ENCODE measurements around the gene ATP13A3. TPM values are rescaled to one million over a fixed set of nuclear protein-coding genes. Genes with fewer than 3 reads are reported as not detected.

The ATP13A3 gene
- total RNA-seq, 1 donor from 2014 or later = 60.2 TPM

- no peaks in the 10 kb centered on the region for H3K36me3 Mint-ChIP-seq
- DNase-seq (ENCODE audit: low spot score in 2 of 2, unreplicated experiment in 2 of 2) = no peak
- peak overlapping the region; percentile 50 for H3K4me3 Mint-ChIP-seq
- no peak for TF ChIP-seq CTCF (IDR thresholded peaks at IDR 0.05; ENCODE audit: unreplicated experiment)
- no peaks in the 10 kb centered on the region for H3K9me3 Mint-ChIP-seq
- peaks cover 22% of the 10 kb centered on the region for H3K4me1 Mint-ChIP-seq
- H3K27me3 Mint-ChIP-seq (ENCODE audit: low read depth) = no peaks in the 10 kb centered on the region
- peak overlapping the region; percentile 87 for H3K27ac Mint-ChIP-seq
Observed at GRCh38 chr3:194396539-194396858, 90.3 kb downstream of the ATP13A3 start.

- TF ChIP-seq CTCF (IDR thresholded peaks at IDR 0.05; ENCODE audit: unreplicated experiment) = no peak
- Mint-ChIP-seq H3K27ac (peak overlapping the region; percentile 87), H3K4me1 (peaks cover 22% of the 10 kb centered on the region)
Observed at GRCh38 chr3:194395778-194396538, 90.8 kb downstream of the ATP13A3 start.

GRCh38 chr3:194395212-194395611 lies 91.6 kb downstream of the ATP13A3 start:
- no peak for DNase-seq (ENCODE audit: low spot score in 2 of 2, unreplicated experiment in 2 of 2)
- no peak for TF ChIP-seq CTCF (IDR thresholded peaks at IDR 0.05; ENCODE audit: unreplicated experiment)
- peaks cover 5% of the 10 kb centered on the region for H3K27me3 Mint-ChIP-seq (ENCODE audit: low read depth)
- H3K4me3 Mint-ChIP-seq = no peak overlapping the region
- H3K27ac Mint-ChIP-seq = peak overlapping the region; percentile 87
- peaks cover 4% of the 10 kb centered on the region for H3K36me3 Mint-ChIP-seq
- peaks cover 13% of the 10 kb centered on the region for H3K9me3 Mint-ChIP-seq
- H3K4me1 Mint-ChIP-seq = peaks cover 22% of the 10 kb centered on the region

More at GRCh38 chr3:194395778-194396538, 90.8 kb downstream of the ATP13A3 start:
- H3K9me3 Mint-ChIP-seq = peaks cover 5% of the 10 kb centered on the region
- peaks cover under 1% of the 10 kb centered on the region for H3K36me3 Mint-ChIP-seq
- peaks cover under 1% of the 10 kb centered on the region for H3K27me3 Mint-ChIP-seq (ENCODE audit: low read depth)
- DNase-seq (ENCODE audit: low spot score in 2 of 2, unreplicated experiment in 2 of 2) = no peak
- H3K4me3 Mint-ChIP-seq = peak overlapping the region; percentile 50

- Mint-ChIP-seq H3K4me3 (no peak overlapping the region), H3K9me3 (peaks cover 19% of the 10 kb centered on the region), H3K27me3 (ENCODE audit: low read depth) (peaks cover 11% of the 10 kb centered on the region), H3K4me1 (peaks cover 22% of the 10 kb centered on the region), H3K36me3 (peaks cover 4% of the 10 kb centered on the region), H3K27ac (no peak overlapping the region)
- no peak for DNase-seq (ENCODE audit: low spot score in 2 of 2, unreplicated experiment in 2 of 2)
- TF ChIP-seq CTCF (IDR thresholded peaks at IDR 0.05; ENCODE audit: unreplicated experiment) = no peak
Observed at GRCh38 chr3:194392576-194392975, 94.2 kb downstream of the ATP13A3 start.

- Mint-ChIP-seq H3K27me3 (ENCODE audit: low read depth) (peaks cover 11% of the 10 kb centered on the region), H3K9me3 (peaks cover 19% of the 10 kb centered on the region), H3K4me1 (peaks cover 15% of the 10 kb centered on the region), H3K36me3 (peaks cover 4% of the 10 kb centered on the region), H3K27ac (no peak overlapping the region), H3K4me3 (no peak overlapping the region)
- no peak for TF ChIP-seq CTCF (IDR thresholded peaks at IDR 0.05; ENCODE audit: unreplicated experiment)
- DNase-seq (ENCODE audit: low spot score in 2 of 2, unreplicated experiment in 2 of 2) = no peak
Observed at GRCh38 chr3:194390835-194391234, 96.0 kb downstream of the ATP13A3 start.
